ENCODE results near the gene PLSCR4.

- TF ChIP-seq, protein P1, sequence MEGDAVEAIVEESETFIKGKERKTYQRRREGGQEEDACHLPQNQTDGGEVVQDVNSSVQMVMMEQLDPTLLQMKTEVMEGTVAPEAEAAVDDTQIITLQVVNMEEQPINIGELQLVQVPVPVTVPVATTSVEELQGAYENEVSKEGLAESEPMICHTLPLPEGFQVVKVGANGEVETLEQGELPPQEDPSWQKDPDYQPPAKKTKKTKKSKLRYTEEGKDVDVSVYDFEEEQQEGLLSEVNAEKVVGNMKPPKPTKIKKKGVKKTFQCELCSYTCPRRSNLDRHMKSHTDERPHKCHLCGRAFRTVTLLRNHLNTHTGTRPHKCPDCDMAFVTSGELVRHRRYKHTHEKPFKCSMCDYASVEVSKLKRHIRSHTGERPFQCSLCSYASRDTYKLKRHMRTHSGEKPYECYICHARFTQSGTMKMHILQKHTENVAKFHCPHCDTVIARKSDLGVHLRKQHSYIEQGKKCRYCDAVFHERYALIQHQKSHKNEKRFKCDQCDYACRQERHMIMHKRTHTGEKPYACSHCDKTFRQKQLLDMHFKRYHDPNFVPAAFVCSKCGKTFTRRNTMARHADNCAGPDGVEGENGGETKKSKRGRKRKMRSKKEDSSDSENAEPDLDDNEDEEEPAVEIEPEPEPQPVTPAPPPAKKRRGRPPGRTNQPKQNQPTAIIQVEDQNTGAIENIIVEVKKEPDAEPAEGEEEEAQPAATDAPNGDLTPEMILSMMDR (IDR thresholded peaks at IDR 0.05; ENCODE audit: low read depth, low read length) = no peak
- no peak for TF ChIP-seq POLR2A (IDR thresholded peaks at IDR 0.05; ENCODE audit: extremely low read depth, insufficient read length)
Observed at GRCh38 chr3:146217324-146217723, 33.6 kb downstream of the PLSCR4 start.

All from NB4 (cell line).